Activated B cell treated with CpG ODN at 0.5 μM for 24 hours (primary cell): ENCODE data around the gene EME2. TPM values are rescaled to one million over a fixed set of nuclear protein-coding genes. Genes with fewer than 3 reads are reported as not detected.

Experiments used
- ATAC-seq: fragments of 200-7000 bp; cut with Tn5 transposase; one replicate; pipeline ENCODE4 v1.10.0; 2021; ENCODE audit warnings: low read depth, mild to moderate bottlenecking, moderate library complexity
- CTCF ChIA-PET: fragments of 350-600 bp; sonication (Branson Sonifier 250); formaldehyde crosslinking; loops from one replicate; lab custom pipeline; 2021; ENCODE audit warnings: antibody characterized with exemption; lab: Charles Lee
- POLR2A ChIA-PET: fragments of 350-600 bp; sonication (Branson Sonifier 250); formaldehyde crosslinking; loops from one replicate; lab custom pipeline; 2021; ENCODE audit warnings: antibody characterized with exemption; lab: Charles Lee
- DNase-seq: peaks from one replicate; pipeline ENCODE4 v3.0.0; 2022
- H3K27ac Mint-ChIP-seq: one replicate; pipeline ENCODE4 v1.8.0; 2020; ENCODE audit warnings: mixed read lengths
- H3K27me3 Mint-ChIP-seq: one replicate; pipeline ENCODE4 v1.8.0; 2021; ENCODE audit warnings: mixed read lengths
- H3K36me3 Mint-ChIP-seq: one replicate; pipeline ENCODE4 v1.8.0; 2021; ENCODE audit warnings: low read depth, mixed read lengths
- H3K4me1 Mint-ChIP-seq: one replicate; pipeline ENCODE4 v1.8.0; 2021; ENCODE audit warnings: mixed read lengths
- H3K4me3 Mint-ChIP-seq: one replicate; pipeline ENCODE4 v1.8.0; 2020; ENCODE audit warnings: mild to moderate bottlenecking, mixed read lengths
- H3K9me3 Mint-ChIP-seq: one replicate; pipeline ENCODE4 v1.8.0; 2020; ENCODE audit warnings: mixed read lengths
- intact Hi-C: fragments of 100-400 bp; cut with micrococcal nuclease; formaldehyde crosslinking; loops from one replicate; pipeline ENCODE4 v1.15.1; 2024
- total RNA-seq: library from RNA; stranded (reverse); gene quantifications from 2 replicates; pipeline ENCODE4 v1.2.3, GENCODE V29; 2022
- TF ChIP-seq, protein P1 (sequence below): fragments of 200-600 bp; IDR thresholded peaks from one replicate; pipeline ENCODE4 v1.8.0; 2022; ENCODE audit warnings: antibody characterized with exemption, mild to moderate bottlenecking

Gene EME2
- total RNA-seq, 1 donor from 2014 or later: 49.9 TPM

GRCh38 chr16:1790261-1790610 is 17.6 kb downstream of the EME2 start:
- TF ChIP-seq, protein P1, sequence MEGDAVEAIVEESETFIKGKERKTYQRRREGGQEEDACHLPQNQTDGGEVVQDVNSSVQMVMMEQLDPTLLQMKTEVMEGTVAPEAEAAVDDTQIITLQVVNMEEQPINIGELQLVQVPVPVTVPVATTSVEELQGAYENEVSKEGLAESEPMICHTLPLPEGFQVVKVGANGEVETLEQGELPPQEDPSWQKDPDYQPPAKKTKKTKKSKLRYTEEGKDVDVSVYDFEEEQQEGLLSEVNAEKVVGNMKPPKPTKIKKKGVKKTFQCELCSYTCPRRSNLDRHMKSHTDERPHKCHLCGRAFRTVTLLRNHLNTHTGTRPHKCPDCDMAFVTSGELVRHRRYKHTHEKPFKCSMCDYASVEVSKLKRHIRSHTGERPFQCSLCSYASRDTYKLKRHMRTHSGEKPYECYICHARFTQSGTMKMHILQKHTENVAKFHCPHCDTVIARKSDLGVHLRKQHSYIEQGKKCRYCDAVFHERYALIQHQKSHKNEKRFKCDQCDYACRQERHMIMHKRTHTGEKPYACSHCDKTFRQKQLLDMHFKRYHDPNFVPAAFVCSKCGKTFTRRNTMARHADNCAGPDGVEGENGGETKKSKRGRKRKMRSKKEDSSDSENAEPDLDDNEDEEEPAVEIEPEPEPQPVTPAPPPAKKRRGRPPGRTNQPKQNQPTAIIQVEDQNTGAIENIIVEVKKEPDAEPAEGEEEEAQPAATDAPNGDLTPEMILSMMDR: no peak
- Mint-ChIP-seq H3K27ac (no peak overlapping the region), H3K4me3 (no peak overlapping the region), H3K36me3 (peaks cover 23% of the 10 kb centered on the region), H3K4me1 (no peaks in the 10 kb centered on the region), H3K9me3 (no peaks in the 10 kb centered on the region), H3K27me3 (no peaks in the 10 kb centered on the region)
- POLR2A ChIA-PET: no interaction called here
- intact Hi-C loops: no loop called here
- DNase-seq: no peak
- CTCF ChIA-PET: no interaction called here
- ATAC-seq: no peak

DNA sequence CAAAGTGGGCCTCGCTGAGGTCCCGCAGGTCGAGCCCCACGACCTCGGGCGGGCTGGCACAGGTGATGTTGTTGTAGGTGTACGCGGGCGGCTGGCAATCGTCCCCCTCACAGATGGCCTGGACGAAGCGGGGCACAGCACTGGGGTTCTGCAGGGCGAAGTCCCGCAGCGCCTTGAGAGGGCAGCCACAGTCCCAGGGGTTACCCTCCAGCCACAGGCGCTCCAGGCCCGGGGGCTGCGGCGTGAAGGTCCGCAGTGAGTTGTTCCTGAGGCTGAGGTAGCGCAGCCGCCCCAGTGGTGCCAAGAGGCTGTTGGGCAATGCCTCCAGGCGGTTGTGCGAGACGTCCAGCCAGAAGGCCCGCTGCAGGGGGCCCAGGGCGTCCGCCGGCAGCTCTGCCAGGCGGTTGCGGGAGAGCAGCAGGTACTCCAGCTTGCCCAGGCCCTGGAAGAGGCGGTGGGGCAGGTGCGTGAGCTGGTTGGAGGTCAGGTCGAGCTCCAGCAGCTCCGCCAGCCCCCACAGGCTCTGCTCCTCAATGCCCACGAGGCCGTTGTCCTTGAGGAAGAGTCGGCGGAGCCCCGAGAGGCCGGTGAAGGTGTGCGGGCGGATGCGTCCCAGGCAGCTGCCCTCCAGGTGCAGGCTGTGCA is 18.1 kb downstream of the EME2 start:
- POLR2A ChIA-PET: interaction anchor here (1.3 kb wide), 1 partner anchor 8 kb away, joined by 5 read pairs; the partner anchor contains the start of genes NUBP2 and SPSB3
- ATAC-seq: no peak
- intact Hi-C loops: no loop called here

DNA sequence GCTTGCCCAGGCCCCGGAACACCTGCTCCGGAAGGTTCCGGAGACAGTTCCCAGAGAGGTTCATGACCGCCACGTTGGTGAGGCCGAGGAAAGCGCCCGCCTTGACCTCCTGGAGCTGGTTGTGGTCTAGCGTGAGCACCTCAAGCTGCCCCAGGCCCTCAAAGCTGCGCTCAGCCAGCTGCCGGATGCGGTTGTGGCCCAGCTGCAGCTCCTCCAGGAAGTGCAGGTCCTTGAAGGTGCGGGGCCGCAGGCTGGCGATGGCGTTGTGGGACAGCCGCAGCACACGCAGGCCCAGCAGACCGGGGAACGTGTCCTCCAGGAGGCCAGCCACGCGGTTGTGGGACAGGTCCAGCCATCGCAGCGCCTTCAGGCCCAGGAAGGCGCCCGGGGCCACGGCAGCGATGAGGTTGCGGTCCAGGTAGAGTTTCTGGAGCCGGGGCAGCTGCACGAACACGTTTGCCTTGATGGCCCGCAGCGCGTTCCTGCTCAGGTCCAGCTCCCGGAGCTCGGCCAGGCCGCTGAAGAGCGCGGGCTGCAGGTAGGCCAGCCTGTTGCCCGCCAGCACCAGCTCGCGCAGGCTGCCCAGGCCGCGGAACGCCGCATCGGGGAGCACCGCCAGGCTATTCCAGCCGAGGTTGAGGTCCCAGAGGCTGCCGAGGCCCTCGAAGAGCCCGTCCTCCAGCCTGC is 18.8 kb downstream of the EME2 start:
- H3K27me3 Mint-ChIP-seq: no peaks in the 10 kb centered on the region
- H3K4me3 Mint-ChIP-seq: no peak overlapping the region
- CTCF ChIA-PET: no interaction called here
- DNase-seq (no peak), ATAC-seq (no peak)
- TF ChIP-seq, protein P1: no peak
- H3K27ac Mint-ChIP-seq: no peak overlapping the region
- no peaks in the 10 kb centered on the region for H3K9me3 Mint-ChIP-seq
- H3K4me1 Mint-ChIP-seq: no peaks in the 10 kb centered on the region
- H3K36me3 Mint-ChIP-seq: peaks cover 16% of the 10 kb centered on the region
- POLR2A ChIA-PET: interaction anchor here (1.3 kb wide), 1 partner anchor 9 kb away, joined by 5 read pairs; the partner anchor contains the start of genes NUBP2 and SPSB3
- intact Hi-C loops: no loop called here

More for the DNA sequence above, 18.1 kb downstream of the EME2 start:
- DNase-seq: no peak
- Mint-ChIP-seq H3K36me3 (peaks cover 21% of the 10 kb centered on the region), H3K4me1 (no peaks in the 10 kb centered on the region), H3K4me3 (no peak overlapping the region), H3K9me3 (no peaks in the 10 kb centered on the region), H3K27ac (no peak overlapping the region), H3K27me3 (no peaks in the 10 kb centered on the region)
- TF ChIP-seq, protein P1: no peak
- CTCF ChIA-PET: no interaction called here

GRCh38 chr16:1791943-1792812 is 19.6 kb downstream of the EME2 start:
- CTCF ChIA-PET: no interaction called here
- Mint-ChIP-seq H3K27me3 (no peaks in the 10 kb centered on the region), H3K9me3 (no peaks in the 10 kb centered on the region)

More at GRCh38 chr16:1791943-1792812, 19.6 kb downstream of the EME2 start:
- H3K27ac Mint-ChIP-seq: no peak overlapping the region
- H3K4me3 Mint-ChIP-seq: no peak overlapping the region
- TF ChIP-seq, protein P1: no peak
- intact Hi-C loops: no loop called here
- no peaks in the 10 kb centered on the region for H3K4me1 Mint-ChIP-seq
- H3K36me3 Mint-ChIP-seq: peaks cover 13% of the 10 kb centered on the region
- POLR2A ChIA-PET: interaction anchor here (1.3 kb wide), 1 partner anchor 9 kb away, joined by 5 read pairs; the partner anchor contains the start of genes NUBP2 and SPSB3
- no peak for ATAC-seq
- no peak for DNase-seq
